GM23248 (cell line): Measurements from ENCODE around the gene AKAP6. TPM values are rescaled to one million over a fixed set of nuclear protein-coding genes. Genes with fewer than 3 reads are reported as not detected.

Experiments
- DNase-seq: peaks from one replicate; pipeline ENCODE4 v3.0.0-alpha.2; 2015
- H2AFZ ChIP-seq: fragments of 200-600 bp; sonication (generic); 2 replicates; pipeline ENCODE4 v1.6.1; 2016; ENCODE audit warnings: antibody characterized with exemption
- H3F3A ChIP-seq: fragments of 200-600 bp; sonication (generic); 2 replicates; pipeline ENCODE4 v1.6.1; 2016; ENCODE audit warnings: mild to moderate bottlenecking, antibody characterized with exemption, mixed run types; ENCODE audit not compliant: insufficient read depth
- H3K27ac ChIP-seq: fragments of 200-600 bp; sonication (generic); 2 replicates; pipeline ENCODE4 v1.5.1; 2016; ENCODE audit warnings: mild to moderate bottlenecking
- H3K27me3 ChIP-seq: fragments of 200-600 bp; sonication (generic); replicated peaks from 2 replicates; pipeline ENCODE4 v1.6.1; 2016; ENCODE audit warnings: mild to moderate bottlenecking; ENCODE audit not compliant: insufficient read depth
- H3K36me3 ChIP-seq: fragments of 200-600 bp; sonication (generic); 2 replicates; pipeline ENCODE4 v1.6.1; 2016; ENCODE audit warnings: low read depth, mild to moderate bottlenecking
- H3K4me1 ChIP-seq: fragments of 200-600 bp; sonication (generic); 2 replicates; pipeline ENCODE4 v1.6.1; 2016; ENCODE audit warnings: mild to moderate bottlenecking; ENCODE audit not compliant: insufficient read depth
- H3K4me2 ChIP-seq: fragments of 200-600 bp; sonication (generic); one replicate; pipeline ENCODE4 v1.6.1; 2016; ENCODE audit warnings: mild to moderate bottlenecking; ENCODE audit not compliant: unreplicated experiment
- H3K4me3 ChIP-seq: fragments of 200-600 bp; sonication (generic); 2 replicates; pipeline ENCODE4 v1.5.1; 2016; ENCODE audit warnings: mild to moderate bottlenecking
- H3K79me2 ChIP-seq: fragments of 200-600 bp; sonication (generic); 2 replicates; pipeline ENCODE4 v1.6.1; 2016; ENCODE audit warnings: mild to moderate bottlenecking; ENCODE audit not compliant: insufficient read depth
- H3K9ac ChIP-seq: fragments of 200-600 bp; sonication (generic); 2 replicates; pipeline ENCODE4 v1.6.1; 2016; ENCODE audit warnings: mild to moderate bottlenecking
- H3K9me2 ChIP-seq: fragments of 200-600 bp; sonication (generic); 2 replicates; pipeline ENCODE4 v1.6.1; 2016; ENCODE audit warnings: mixed run types, mild to moderate bottlenecking, moderate library complexity; ENCODE audit not compliant: insufficient read depth
- H3K9me3 ChIP-seq: fragments of 200-600 bp; sonication (generic); one replicate; pipeline ENCODE4 v1.6.1; 2017; ENCODE audit warnings: low read depth
- H4K20me1 ChIP-seq: fragments of 200-600 bp; sonication (generic); 2 replicates; pipeline ENCODE4 v1.6.0; 2016; ENCODE audit not compliant: insufficient read depth
- EZH2 ChIP-seq: fragments of 200-600 bp; sonication (generic); IDR thresholded peaks from 2 replicates; pipeline ENCODE4 v1.6.1; 2018; ENCODE audit warnings: antibody characterized with exemption, mild to moderate bottlenecking; ENCODE audit not compliant: insufficient read depth, poor library complexity, severe bottlenecking
- EZH2phosphoT487 ChIP-seq: fragments of 200-600 bp; sonication (generic); IDR thresholded peaks from 2 replicates; pipeline ENCODE4 v1.6.1; 2018; ENCODE audit warnings: antibody characterized with exemption, moderate library complexity, mild to moderate bottlenecking, low read depth; ENCODE audit not compliant: insufficient read depth
- WGBS, 2 experiments: methylation state at CpG; one replicate each; pipeline ENCODE4 v1.1.6; 2015 to 2017; ENCODE audit warnings: low lambda C conversion rate in 2 of 2, low coverage in 1 of 2; ENCODE audit errors: missing lambda C conversion rate in 2 of 2; 5-methylcytosine and 5-hydroxymethylcytosine counted together
- in situ Hi-C: fragments of 300-500 bp; cut with MboI; formaldehyde crosslinking; loops from 2 replicates; pipeline ENCODE4 v1.15.0; 2020
- polyA plus RNA-seq: library from polyadenylated mRNA; unstranded; fragments of >200 nt; fragmentation: Nextera tagmentation; extraction: Ambion mirVana; gene quantifications from 2 replicates; pipeline ENCODE4 v1.2.1, GENCODE V29; 2016
- total RNA-seq: library from RNA; depleted of rRNA; stranded (reverse); fragments of >200 nt; shearing (Covaris generic); gene quantifications from 2 replicates; pipeline ENCODE4 v1.2.3, GENCODE V29; 2014

The AKAP6 gene
- total and polyA plus RNA-seq, 2 experiments from 2014 or later = 4.8 to 19.1 TPM

- Histone ChIP-seq H3K36me3 (no peaks in the 10 kb centered on the region), H3K27ac (no peak overlapping the region), H3K27me3 (no peaks in the 10 kb centered on the region), H3K4me1 (peaks cover 9% of the 10 kb centered on the region), H2AFZ (no peak overlapping the region), H3K4me3 (no peak overlapping the region), H3F3A (no peaks in the 10 kb centered on the region), H4K20me1 (no peaks in the 10 kb centered on the region), H3K9me2 (no peaks in the 10 kb centered on the region), H3K79me2 (no peaks in the 10 kb centered on the region), H3K9me3 (no peaks in the 10 kb centered on the region), H3K4me2 (no peak overlapping the region), H3K9ac (no peak overlapping the region)
- 21 to 59% methylated on average over 1 of the region's 1 CpG for WGBS, 2 experiments
- in situ Hi-C loops = no loop called here
- DNase-seq = no peak
- TF ChIP-seq EZH2phosphoT487 (no peak), EZH2 (no peak)
Observed at GRCh38 chr14:32337759-32338158, 8.7 kb downstream of the AKAP6 start.

GRCh38 chr14:32339188-32339587, 10.1 kb downstream of the AKAP6 start:
- Histone ChIP-seq H3K4me2 (no peak overlapping the region), H3K27ac (no peak overlapping the region), H3K9ac (no peak overlapping the region), H3K36me3 (no peaks in the 10 kb centered on the region), H3K4me3 (no peak overlapping the region), H3F3A (no peaks in the 10 kb centered on the region), H3K79me2 (no peaks in the 10 kb centered on the region), H2AFZ (no peak overlapping the region), H3K9me2 (no peaks in the 10 kb centered on the region; the same call in 1 of the 2 replicates), H3K4me1 (peaks cover 9% of the 10 kb centered on the region), H4K20me1 (no peaks in the 10 kb centered on the region), H3K9me3 (no peaks in the 10 kb centered on the region), H3K27me3 (no peaks in the 10 kb centered on the region)
- TF ChIP-seq EZH2 (no peak), EZH2phosphoT487 (no peak)
- in situ Hi-C loops = no loop called here
- WGBS, 2 experiments = 66 to 77% methylated on average over 1 of the region's 1 CpG
- DNase-seq = no peak

GRCh38 chr14:32341947-32342846, 13.1 kb downstream of the AKAP6 start:
- no peaks in the 10 kb centered on the region for H4K20me1 ChIP-seq
- in situ Hi-C loops = no loop called here
- no peaks in the 10 kb centered on the region for H3K9me3 ChIP-seq
- no peaks in the 10 kb centered on the region for H3K36me3 ChIP-seq
- no peaks in the 10 kb centered on the region for H3F3A ChIP-seq
- H3K4me1 ChIP-seq = peaks cover 15% of the 10 kb centered on the region
- H3K4me3 ChIP-seq = no peak overlapping the region
- H2AFZ ChIP-seq = no peak overlapping the region
- H3K27me3 ChIP-seq = no peaks in the 10 kb centered on the region
- no peak overlapping the region for H3K4me2 ChIP-seq
- H3K79me2 ChIP-seq = no peaks in the 10 kb centered on the region
- TF ChIP-seq EZH2 (no peak), EZH2phosphoT487 (no peak)
- DNase-seq = peak; percentile 33
- H3K9me2 ChIP-seq = no peaks in the 10 kb centered on the region; the same call in 1 of the 2 replicates
- 96 to 100% methylated on average over 2 of the region's 2 CpGs for WGBS, 2 experiments
- H3K27ac ChIP-seq = no peak overlapping the region
- no peak overlapping the region for H3K9ac ChIP-seq

DNA sequence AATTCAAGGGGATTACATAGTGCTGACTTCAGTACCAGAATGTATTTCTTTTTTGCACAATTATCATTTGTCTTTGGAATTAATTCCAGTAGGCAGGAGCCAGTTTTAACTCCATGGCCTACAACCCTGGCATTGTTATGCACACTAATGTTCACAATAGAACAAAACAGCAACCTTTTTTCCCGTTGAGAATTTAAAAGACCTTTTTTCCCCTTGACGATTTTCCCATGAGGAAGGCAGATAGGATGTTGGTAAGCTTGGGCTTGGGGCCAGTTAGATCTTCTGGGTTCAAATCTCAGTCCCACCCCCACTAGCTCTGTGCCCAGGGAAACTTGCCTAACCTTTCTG, 13.7 kb downstream of the AKAP6 start:
- whole genome bisulfite sequencing, 2 experiments = 55 to 56% methylated on average over 2 of the region's 2 CpGs
- DNase-seq = no peak
- Histone ChIP-seq H4K20me1 (no peaks in the 10 kb centered on the region), H3K4me3 (no peak overlapping the region), H3K4me2 (no peak overlapping the region), H3K4me1 (peaks cover 15% of the 10 kb centered on the region), H3K36me3 (no peaks in the 10 kb centered on the region), H3K9me2 (no peaks in the 10 kb centered on the region; the same call in 1 of the 2 replicates), H3K27me3 (no peaks in the 10 kb centered on the region), H3F3A (no peaks in the 10 kb centered on the region), H3K9ac (no peak overlapping the region), H2AFZ (no peak overlapping the region), H3K9me3 (no peaks in the 10 kb centered on the region), H3K27ac (no peak overlapping the region), H3K79me2 (no peaks in the 10 kb centered on the region)
- TF ChIP-seq EZH2 (no peak), EZH2phosphoT487 (no peak)
- in situ Hi-C loops = no loop called here
